Uterus (tissue), 4 donors: Measurements from ENCODE around the gene ZBTB7C. TPM values are rescaled to one million over a fixed set of nuclear protein-coding genes. Genes with fewer than 3 reads are reported as not detected.

Source experiments
- DNase-seq, 2 donors: peaks; one replicate each; pipeline ENCODE4 v3.0.0-alpha.2; 2019 to 2020
- H3K27ac ChIP-seq, 2 donors: fragments of 200-600 bp; sonication (generic); 1 replicate in 1 of 2; 2 replicates in 1 of 2; pipeline ENCODE4 v1.5.1; 2016 to 2018
- H3K27me3 ChIP-seq, 2 donors: fragments of 200-600 bp; sonication (generic); one replicate each; pipeline ENCODE4 v1.5.1; 2018 to 2019; ENCODE audit warnings: control low read depth in 1 of 2
- H3K36me3 ChIP-seq, 2 donors: fragments of 200-600 bp; sonication (generic); one replicate each; pipeline ENCODE4 v1.5.1; 2019; ENCODE audit warnings: control low read depth in 1 of 2
- H3K4me1 ChIP-seq, 2 donors: fragments of 200-600 bp; sonication (generic); one replicate each; pipeline ENCODE4 v1.5.1; 2018 to 2019; ENCODE audit warnings: control low read depth in 1 of 2
- H3K4me3 ChIP-seq, 2 donors: fragments of 200-600 bp; sonication (generic); 1 replicate in 1 of 2; 2 replicates in 1 of 2; pipeline ENCODE4 v1.5.1; 2018 to 2019; ENCODE audit warnings: mild to moderate bottlenecking in 1 of 2
- H3K9me3 ChIP-seq, 2 donors: fragments of 200-600 bp; sonication (generic); one replicate each; pipeline ENCODE4 v1.5.1; 2019; ENCODE audit warnings: control low read depth in 1 of 2
- CTCF ChIP-seq, 4 experiments: fragments of 200-600 bp in 2 of 4; fragments of 450-650 bp in 2 of 4; sonication (generic) in 2 of 4; IDR thresholded peaks; one replicate each; pipeline ENCODE4 v1.5.1; 2016 to 2019; ENCODE audit warnings: antibody characterized with exemption in 4 of 4, mild to moderate bottlenecking in 2 of 4, moderate library complexity in 1 of 4
- POLR2A ChIP-seq, 2 donors: fragments of 450-650 bp; IDR thresholded peaks; one replicate each; pipeline ENCODE4 v1.6.1; 2016; ENCODE audit warnings: antibody characterized with exemption in 2 of 2, mild to moderate bottlenecking in 1 of 2, moderate library complexity in 1 of 2
- intact Hi-C: fragments of 100-400 bp; cut with DNase I; formaldehyde crosslinking; loops from one replicate; pipeline ENCODE4 v1.15.1; 2023; ENCODE audit warnings: low total_unique reads
- total RNA-seq, 4 donors: library from RNA; depleted of rRNA in 3 of 4; stranded (reverse); fragments of >200 nt in 3 of 4; gene quantifications; one replicate each; pipeline versions ENCODE4 v1.1.0 to v1.2.4, GENCODE V29; 2014 to 2023
- donor health status: DM: yes; HTN: yes; CAD: no.

The ZBTB7C gene
- total RNA-seq, 4 donors from 2014 or later, result 1.0 to 11.2 (median 7.9) TPM

DNA sequence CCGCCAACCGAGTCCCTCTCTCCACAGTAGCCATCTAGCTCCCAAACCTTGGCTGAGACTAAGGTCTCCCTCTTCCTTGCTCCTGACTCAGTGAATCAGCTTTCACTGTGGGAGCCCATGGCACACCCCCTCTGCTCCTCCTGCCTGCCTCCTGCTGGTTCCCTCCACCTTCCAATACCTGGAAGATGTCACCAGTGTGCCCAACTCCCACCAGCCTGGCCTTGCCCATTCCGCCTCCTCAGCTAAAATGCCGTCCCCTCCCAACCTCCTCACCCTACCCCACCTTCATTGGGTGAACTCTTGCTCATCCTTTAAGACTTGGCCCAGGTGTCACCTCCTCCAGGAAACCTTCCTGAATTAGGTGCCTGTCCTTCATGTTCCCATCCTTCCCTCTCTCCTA, 348.8 kb downstream of the ZBTB7C start:
- Histone ChIP-seq H3K36me3 (no peaks in the 10 kb centered on the region), H3K27ac (no peak overlapping the region), H3K4me1 (no peaks in the 10 kb centered on the region), H3K27me3 (no peaks in the 10 kb centered on the region), H3K4me3 (no peak overlapping the region), H3K9me3 (no peaks in the 10 kb centered on the region)
- TF ChIP-seq POLR2A (IDR thresholded peaks at IDR 0.05) (no peak), CTCF (IDR thresholded peaks at IDR 0.05) (no peak)
- no peak for DNase-seq
- intact Hi-C loops, result no loop called here

GRCh38 chr18:48059455-48060010, 349.6 kb downstream of the ZBTB7C start:
- TF ChIP-seq POLR2A (IDR thresholded peaks at IDR 0.05) (no peak), CTCF (IDR thresholded peaks at IDR 0.05) (no peak)

DNA sequence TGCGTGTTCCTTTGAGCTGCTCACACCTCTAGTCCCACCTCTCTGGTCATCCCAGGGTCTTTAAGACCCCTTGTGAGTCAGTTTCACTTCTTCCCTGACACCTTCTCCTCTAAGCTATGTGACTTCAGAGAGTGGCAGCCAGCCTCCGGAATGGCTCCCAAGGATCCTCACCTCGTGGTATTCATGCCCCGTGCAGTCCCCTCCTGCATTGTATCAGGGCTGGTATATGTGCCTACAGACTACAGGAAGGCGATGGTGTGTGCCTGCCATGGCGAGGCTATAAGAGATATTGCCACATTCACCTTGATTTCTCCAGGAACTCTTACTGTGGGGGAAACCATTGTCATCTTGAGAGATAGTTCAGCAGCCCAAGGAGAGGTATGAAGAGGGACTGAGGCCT, 350.7 kb downstream of the ZBTB7C start:
- TF ChIP-seq CTCF (IDR thresholded peaks at IDR 0.05), result no peak
- no peak for TF ChIP-seq POLR2A (IDR thresholded peaks at IDR 0.05)
- no peaks in the 10 kb centered on the region for H3K27me3 ChIP-seq
- no peaks in the 10 kb centered on the region for H3K9me3 ChIP-seq
- H3K27ac ChIP-seq, result no peak overlapping the region
- no peaks in the 10 kb centered on the region for H3K4me1 ChIP-seq
- H3K36me3 ChIP-seq, result no peaks in the 10 kb centered on the region
- no peak overlapping the region for H3K4me3 ChIP-seq
- intact Hi-C loops, result no loop called here
- DNase-seq, result no peak

More at GRCh38 chr18:48059455-48060010, 349.6 kb downstream of the ZBTB7C start:
- Histone ChIP-seq H3K4me1 (no peaks in the 10 kb centered on the region), H3K36me3 (no peaks in the 10 kb centered on the region), H3K27me3 (no peaks in the 10 kb centered on the region), H3K9me3 (no peaks in the 10 kb centered on the region), H3K4me3 (no peak overlapping the region), H3K27ac (no peak overlapping the region)
- intact Hi-C loops, result no loop called here
- DNase-seq, result no peak

GRCh38 chr18:48057018-48057417, 352.2 kb downstream of the ZBTB7C start:
- no peak overlapping the region for H3K27ac ChIP-seq
- H3K36me3 ChIP-seq, result no peaks in the 10 kb centered on the region
- H3K9me3 ChIP-seq, result no peaks in the 10 kb centered on the region
- H3K4me1 ChIP-seq, result no peaks in the 10 kb centered on the region
- no peak overlapping the region for H3K4me3 ChIP-seq
- no peaks in the 10 kb centered on the region for H3K27me3 ChIP-seq
- no peak for TF ChIP-seq POLR2A (IDR thresholded peaks at IDR 0.05)
- TF ChIP-seq CTCF (IDR thresholded peaks at IDR 0.05), result no peak
- intact Hi-C loops, result no loop called here
- no peak for DNase-seq

- DNase-seq, result no peak
- Histone ChIP-seq H3K36me3 (no peaks in the 10 kb centered on the region), H3K4me3 (no peak overlapping the region), H3K27ac (no peak overlapping the region), H3K27me3 (no peaks in the 10 kb centered on the region), H3K9me3 (no peaks in the 10 kb centered on the region), H3K4me1 (no peaks in the 10 kb centered on the region)
- intact Hi-C loops, result no loop called here
- no peak for TF ChIP-seq CTCF (IDR thresholded peaks at IDR 0.05)
Observed at GRCh38 chr18:48055351-48055750, 353.8 kb downstream of the ZBTB7C start.
